Stomach (tissue), 9 donors: ENCODE results near the gene RASD1. TPM values are rescaled to one million over a fixed set of nuclear protein-coding genes. Genes with fewer than 3 reads are reported as not detected.

Experiments used
- DNase-seq, 2 donors: peaks; one replicate each; pipeline versions ENCODE4 v3.0.0 to v3.0.0-alpha.2; 2013 to 2019
- H3K27ac ChIP-seq, 5 donors: fragments of 200-600 bp in 4 of 5; sonication (generic) in 4 of 5; one replicate each; pipeline ENCODE4 v1.5.1; 2013 to 2019; ENCODE audit warnings: mild to moderate bottlenecking in 1 of 5, moderate library complexity in 1 of 5
- H3K27me3 ChIP-seq, 3 donors: fragments of 200-600 bp; sonication (generic); one replicate each; pipeline ENCODE4 v1.5.1; 2017 to 2019; ENCODE audit warnings: mixed run types in 1 of 3
- H3K36me3 ChIP-seq, 4 donors: fragments of 200-600 bp; sonication (generic); 1 replicate in 3 of 4; 2 replicates in 1 of 4; pipeline ENCODE4 v1.5.1; 2016 to 2019
- H3K4me1 ChIP-seq, 4 donors: fragments of 200-600 bp; sonication (generic); one replicate each; pipeline ENCODE4 v1.5.1; 2016 to 2019
- H3K4me3 ChIP-seq, 4 donors: fragments of 200-600 bp; sonication (generic) in 3 of 4; one replicate each; pipeline ENCODE4 v1.5.1; 2016 to 2019; ENCODE audit warnings: mild to moderate bottlenecking in 1 of 4
- H3K9me3 ChIP-seq, 4 donors: fragments of 200-600 bp; sonication (generic); one replicate each; pipeline ENCODE4 v1.5.1; 2016 to 2019
- EP300 ChIP-seq: sonication (generic); formaldehyde crosslinking; IDR thresholded peaks from one replicate; pipeline ENCODE4 v1.6.1; 2017; ENCODE audit warnings: antibody characterized with exemption
- POLR2A ChIP-seq, 4 donors: fragments of 450-650 bp; IDR thresholded peaks; one replicate each; pipeline ENCODE4 v1.6.1; 2016; ENCODE audit warnings: antibody characterized with exemption in 4 of 4, control low read depth in 2 of 4, mild to moderate bottlenecking in 1 of 4, moderate library complexity in 1 of 4
- POLR2AphosphoS5 ChIP-seq, 3 donors: sonication (generic); formaldehyde crosslinking; IDR thresholded peaks; one replicate each; pipeline ENCODE4 v1.6.1; 2016; ENCODE audit warnings: antibody characterized with exemption in 3 of 3
- WGBS, 5 donors: extraction: QIAGEN DNeasy Blood & Tissue Kit in 3 of 5; methylation state at CpG; one replicate each; pipeline versions ENCODE4 v1.1.5 to v1.1.7; 2013 to 2018; 5-methylcytosine and 5-hydroxymethylcytosine counted together
- intact Hi-C: fragments of 100-400 bp; cut with DNase I; formaldehyde crosslinking; loops from one replicate; pipeline ENCODE4 v1.15.1; 2023; ENCODE audit warnings: low total_unique reads
- polyA plus RNA-seq, 3 donors: library from polyadenylated mRNA; stranded (reverse); fragments of 200-250 nt; gene quantifications; one replicate each; pipeline ENCODE4 v1.2.3, GENCODE V29; 2013
- total RNA-seq, 5 donors: library from RNA; depleted of rRNA; stranded (reverse); fragments of >200 nt; gene quantifications; one replicate each; pipeline versions ENCODE4 v1.1.0 to v1.2.3, GENCODE V29; 2014 to 2016
- TF ChIP-seq, protein P1 (sequence below), 7 experiments: fragments of 450-650 bp in 4 of 7; fragments of 200-600 bp in 3 of 7; sonication (generic) in 3 of 7; IDR thresholded peaks; one replicate each; pipeline ENCODE4 v1.5.1; 2016 to 2019; ENCODE audit warnings: antibody characterized with exemption in 7 of 7, control low read depth in 2 of 7, mild to moderate bottlenecking in 1 of 7
- donor health status: healthy with polysubstance abuse.
- donor health status: Bipolar disorder and iron deficiency.
- donor health status: healthy.

The RASD1 gene
- total and polyA plus RNA-seq, 8 donors = 3.7 to 72.9 (median 14.0) TPM

DNA sequence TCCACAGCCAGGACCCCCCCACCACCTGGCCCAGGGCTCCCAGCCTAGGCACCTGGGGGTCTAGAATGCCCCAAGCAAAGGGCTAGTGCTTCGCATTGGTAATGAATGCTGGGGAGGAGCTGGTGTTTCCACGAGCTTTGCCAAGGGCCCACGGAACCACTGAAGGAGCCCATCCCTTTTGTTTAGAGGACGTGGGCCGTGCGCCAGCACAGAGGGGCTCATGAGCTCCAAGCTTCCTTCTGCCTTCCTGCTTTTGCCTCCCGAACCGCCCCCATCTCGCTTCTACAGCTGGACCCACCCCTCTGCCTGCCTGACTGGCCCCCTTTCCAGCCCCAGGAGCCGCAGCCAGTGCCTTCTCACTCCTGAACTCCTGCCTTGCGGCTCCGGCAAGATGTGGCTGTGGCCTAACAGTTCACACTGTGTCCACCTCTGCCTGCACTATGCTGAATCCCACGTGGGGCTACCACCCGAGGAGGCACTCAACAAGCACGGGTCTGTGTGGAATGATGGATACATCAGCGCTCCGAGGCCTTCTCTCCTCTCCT is 31.8 kb upstream of the RASD1 start:
- Histone ChIP-seq H3K9me3 (no peaks in the 10 kb centered on the region), H3K27ac (peak overlapping the region in 1 of 5 donors; percentile 77), H3K27me3 (no peaks in the 10 kb centered on the region), H3K36me3 (no peaks in the 10 kb centered on the region), H3K4me3 (no peak overlapping the region), H3K4me1 (peaks cover 20 to 58% (median 53%) of the 10 kb centered on the region in 4 donors)
- TF ChIP-seq EP300 (no peak), POLR2A (IDR thresholded peaks at IDR 0.05) (no peak), POLR2AphosphoS5 (IDR thresholded peaks at IDR 0.05) (no peak)
- TF ChIP-seq, protein P1, sequence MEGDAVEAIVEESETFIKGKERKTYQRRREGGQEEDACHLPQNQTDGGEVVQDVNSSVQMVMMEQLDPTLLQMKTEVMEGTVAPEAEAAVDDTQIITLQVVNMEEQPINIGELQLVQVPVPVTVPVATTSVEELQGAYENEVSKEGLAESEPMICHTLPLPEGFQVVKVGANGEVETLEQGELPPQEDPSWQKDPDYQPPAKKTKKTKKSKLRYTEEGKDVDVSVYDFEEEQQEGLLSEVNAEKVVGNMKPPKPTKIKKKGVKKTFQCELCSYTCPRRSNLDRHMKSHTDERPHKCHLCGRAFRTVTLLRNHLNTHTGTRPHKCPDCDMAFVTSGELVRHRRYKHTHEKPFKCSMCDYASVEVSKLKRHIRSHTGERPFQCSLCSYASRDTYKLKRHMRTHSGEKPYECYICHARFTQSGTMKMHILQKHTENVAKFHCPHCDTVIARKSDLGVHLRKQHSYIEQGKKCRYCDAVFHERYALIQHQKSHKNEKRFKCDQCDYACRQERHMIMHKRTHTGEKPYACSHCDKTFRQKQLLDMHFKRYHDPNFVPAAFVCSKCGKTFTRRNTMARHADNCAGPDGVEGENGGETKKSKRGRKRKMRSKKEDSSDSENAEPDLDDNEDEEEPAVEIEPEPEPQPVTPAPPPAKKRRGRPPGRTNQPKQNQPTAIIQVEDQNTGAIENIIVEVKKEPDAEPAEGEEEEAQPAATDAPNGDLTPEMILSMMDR (IDR thresholded peaks at IDR 0.05) = no peak
- WGBS, 5 donors = 80 to 92% (median 86%) methylated on average over 13 to 17 of the region's 17 CpGs
- intact Hi-C loops = no loop called here
- DNase-seq = no peak

DNA sequence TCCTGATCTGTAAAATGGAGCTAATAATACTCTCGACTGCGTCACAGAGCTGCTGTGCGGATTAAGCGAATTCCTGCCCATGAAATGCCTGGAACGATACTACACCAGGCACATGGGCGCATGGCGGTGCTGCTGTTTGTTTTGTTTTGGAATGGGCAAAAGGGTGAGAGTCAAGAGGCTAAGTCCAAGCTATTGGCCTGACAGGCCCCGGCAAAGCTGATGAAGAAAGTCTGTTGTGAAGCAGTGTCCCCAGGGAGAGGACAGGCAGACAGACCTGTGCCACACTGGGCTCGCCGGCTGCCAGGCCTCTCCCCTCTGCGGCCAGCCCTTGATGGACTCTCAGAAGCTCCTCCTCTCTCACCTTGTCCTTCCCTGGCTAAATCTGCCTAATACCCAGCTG is 31.3 kb upstream of the RASD1 start:
- Histone ChIP-seq H3K4me3 (no peak overlapping the region), H3K4me1 (peaks cover 20 to 60% (median 55%) of the 10 kb centered on the region in 4 donors), H3K9me3 (no peaks in the 10 kb centered on the region), H3K27ac (peak overlapping the region in 1 of 5 donors; percentile 77), H3K36me3 (no peaks in the 10 kb centered on the region), H3K27me3 (no peaks in the 10 kb centered on the region)
- WGBS, 5 donors = 75 to 89% (median 83%) methylated on average over 8 to 11 of the region's 11 CpGs
- intact Hi-C loops = no loop called here
- no peak for DNase-seq
- TF ChIP-seq POLR2A (IDR thresholded peaks at IDR 0.05) (no peak), EP300 (no peak), POLR2AphosphoS5 (IDR thresholded peaks at IDR 0.05) (peak in 1 of 3 donors; percentile 18)

- no peaks in the 10 kb centered on the region for H3K9me3 ChIP-seq
- no peak for TF ChIP-seq POLR2A (IDR thresholded peaks at IDR 0.05)
- peak in 1 of 3 donors; percentile 39 for TF ChIP-seq POLR2AphosphoS5 (IDR thresholded peaks at IDR 0.05)
- peaks cover 20 to 61% (median 55%) of the 10 kb centered on the region in 4 donors for H3K4me1 ChIP-seq
- no peaks in the 10 kb centered on the region for H3K27me3 ChIP-seq
- intact Hi-C loops = no loop called here
- H3K36me3 ChIP-seq = peaks cover 0 to under 1% (median 0%) of the 10 kb centered on the region in 4 donors
- no peak overlapping the region for H3K4me3 ChIP-seq
- WGBS, 5 donors = 30 to 50% (median 44%) methylated on average over 8 to 14 of the region's 14 CpGs
- peak in 1 of 2 donors; percentile 56 for DNase-seq
- peak overlapping the region; percentile 40 to 77 (median 61) for H3K27ac ChIP-seq
Observed at GRCh38 chr17:17526369-17526768, 30.2 kb upstream of the RASD1 start.

GRCh38 chr17:17525956-17526355 is 29.8 kb upstream of the RASD1 start:
- TF ChIP-seq POLR2AphosphoS5 (IDR thresholded peaks at IDR 0.05) (no peak), EP300 (no peak), POLR2A (IDR thresholded peaks at IDR 0.05) (no peak)
- TF ChIP-seq, protein P1 (IDR thresholded peaks at IDR 0.05) = no peak
- 35 to 50% (median 45%) methylated on average over 6 of the region's 6 CpGs for WGBS, 5 donors
- DNase-seq = peak in 1 of 2 donors; percentile 66
- no peak overlapping the region for H3K4me3 ChIP-seq
- no peaks in the 10 kb centered on the region for H3K9me3 ChIP-seq
- intact Hi-C loops = no loop called here
- peaks cover 20 to 61% (median 55%) of the 10 kb centered on the region in 4 donors for H3K4me1 ChIP-seq
- peak overlapping the region; percentile 40 to 77 (median 61) for H3K27ac ChIP-seq
- H3K27me3 ChIP-seq = no peaks in the 10 kb centered on the region
- H3K36me3 ChIP-seq = peaks cover under 1 to 4% (median 3%) of the 10 kb centered on the region in 4 donors

- Histone ChIP-seq H3K36me3 (peaks cover 4 to 11% (median 10%) of the 10 kb centered on the region in 4 donors), H3K9me3 (no peaks in the 10 kb centered on the region), H3K4me3 (no peak overlapping the region), H3K27ac (peak overlapping the region in 4 of 5 donors; percentile 40 to 77 (median 52)), H3K4me1 (peaks cover 20 to 61% (median 55%) of the 10 kb centered on the region in 4 donors), H3K27me3 (no peaks in the 10 kb centered on the region)
- TF ChIP-seq POLR2AphosphoS5 (IDR thresholded peaks at IDR 0.05) (no peak), POLR2A (IDR thresholded peaks at IDR 0.05) (no peak), EP300 (no peak)
- TF ChIP-seq, protein P1 (IDR thresholded peaks at IDR 0.05) = no peak
- intact Hi-C loops = no loop called here
- 81 to 88% (median 84%) methylated on average over 15 of the region's 15 CpGs for WGBS, 5 donors
- no peak for DNase-seq
Observed at GRCh38 chr17:17525311-17525710, 29.1 kb upstream of the RASD1 start.
